DND-41 (cell line): Measurements from ENCODE around the gene SMU1.

Experiments used
- ATAC-seq: fragments of 200-7000 bp; cut with Tn5 transposase; 3 replicates; pipeline ENCODE4 v1.9.1; 2021; ENCODE audit warnings: low read depth; ENCODE audit not compliant: insufficient read depth
- DNase-seq: peaks from one replicate; pipeline ENCODE4 v3.0.0-alpha.2; 2020
- H2AFZ ChIP-seq: 2 replicates; pipeline ENCODE4 v1.6.0; 2012; ENCODE audit warnings: low read depth, low read length
- H3K27ac ChIP-seq: 2 replicates; pipeline ENCODE4 v1.5.1; 2012; ENCODE audit warnings: low read length, inconsistent platforms
- H3K27me3 ChIP-seq: fragments of 200-600 bp; sonication (generic); 2 replicates; pipeline ENCODE4 v1.6.0; 2012; ENCODE audit warnings: low read length, mild to moderate bottlenecking, inconsistent platforms; ENCODE audit not compliant: insufficient read depth, poor library complexity
- H3K36me3 ChIP-seq: 2 replicates; pipeline ENCODE4 v1.5.1; 2012; ENCODE audit warnings: low read length, inconsistent platforms; ENCODE audit not compliant: insufficient read depth
- H3K4me1 ChIP-seq: 2 replicates; pipeline ENCODE4 v1.5.1; 2012; ENCODE audit warnings: mild to moderate bottlenecking, low read length; ENCODE audit not compliant: insufficient read depth
- H3K4me2 ChIP-seq: 2 replicates; pipeline ENCODE4 v1.6.0; 2012; ENCODE audit warnings: mild to moderate bottlenecking, moderate library complexity, low read length, inconsistent platforms; ENCODE audit not compliant: insufficient read depth
- H3K4me3 ChIP-seq, 2 experiments: fragments of 200-600 bp in 1 of 2; shearing (Covaris generic) in 1 of 2; 2 replicates each; pipeline ENCODE4 v1.5.1; 2012 to 2016; ENCODE audit warnings: inconsistent platforms in 2 of 2, low read length in 2 of 2, mild to moderate bottlenecking in 2 of 2, low read depth in 1 of 2, moderate library complexity in 1 of 2
- H3K79me2 ChIP-seq: 2 replicates; pipeline ENCODE4 v1.6.0; 2012; ENCODE audit warnings: low read length, inconsistent platforms; ENCODE audit not compliant: insufficient read depth
- H3K9ac ChIP-seq: 2 replicates; pipeline ENCODE4 v1.6.0; 2012; ENCODE audit warnings: low read depth, mild to moderate bottlenecking, inconsistent platforms, low read length, moderate library complexity
- H3K9me3 ChIP-seq: 2 replicates; pipeline ENCODE4 v1.5.1; 2012; ENCODE audit warnings: low read length, moderate library complexity, mild to moderate bottlenecking, inconsistent platforms; ENCODE audit not compliant: insufficient read depth, severe bottlenecking
- H4K20me1 ChIP-seq: 2 replicates; pipeline ENCODE4 v1.6.0; 2012; ENCODE audit warnings: low read length; ENCODE audit not compliant: insufficient read depth
- EZH2 ChIP-seq: IDR thresholded peaks from 3 replicates; pipeline ENCODE4 v1.6.1; 2012; ENCODE audit warnings: borderline replicate concordance, low read depth, mild to moderate bottlenecking, moderate library complexity, low read length, inconsistent platforms; ENCODE audit not compliant: severe bottlenecking
- TF ChIP-seq, protein P1 (sequence below): IDR thresholded peaks from 2 replicates; pipeline ENCODE4 v1.5.1; 2012; ENCODE audit warnings: borderline replicate concordance, low read length, moderate library complexity, mild to moderate bottlenecking; ENCODE audit not compliant: poor library complexity, severe bottlenecking; ENCODE audit errors: extremely low read depth

Gene SMU1

DNA sequence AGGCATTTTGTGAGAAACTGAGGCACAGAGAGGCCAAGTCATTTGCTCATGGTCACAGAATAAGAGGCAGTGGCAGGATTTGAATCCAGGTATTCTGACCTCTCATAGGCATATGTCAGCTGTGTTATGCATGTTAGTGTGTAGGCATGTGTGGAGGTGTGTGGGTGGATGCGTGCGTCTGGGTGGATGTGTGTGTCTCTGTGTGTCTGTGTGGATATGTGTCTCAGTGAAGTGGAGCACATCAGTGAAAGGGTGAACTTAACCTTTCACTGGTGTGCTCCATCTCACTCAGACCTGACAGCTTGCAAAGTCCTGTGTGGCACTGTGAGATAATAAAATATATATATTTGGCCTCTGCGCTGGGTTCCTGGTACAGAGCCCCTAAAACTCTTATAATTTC lies 32.0 kb upstream of the SMU1 start:
- H3K9me3 ChIP-seq, result no peaks in the 10 kb centered on the region
- no peak overlapping the region for H3K4me3 ChIP-seq
- ATAC-seq (no peak), DNase-seq (no peak)
- no peak overlapping the region for H3K27ac ChIP-seq
- H3K79me2 ChIP-seq, result no peaks in the 10 kb centered on the region
- no peak overlapping the region for H3K9ac ChIP-seq
- peaks cover 10% of the 10 kb centered on the region; the same call in 1 of the 2 replicates for H3K36me3 ChIP-seq
- no peaks in the 10 kb centered on the region for H3K4me1 ChIP-seq
- no peaks in the 10 kb centered on the region for H4K20me1 ChIP-seq
- no peaks in the 10 kb centered on the region for H3K27me3 ChIP-seq
- no peak overlapping the region for H3K4me2 ChIP-seq
- TF ChIP-seq EZH2, result no peak
- TF ChIP-seq, protein P1, sequence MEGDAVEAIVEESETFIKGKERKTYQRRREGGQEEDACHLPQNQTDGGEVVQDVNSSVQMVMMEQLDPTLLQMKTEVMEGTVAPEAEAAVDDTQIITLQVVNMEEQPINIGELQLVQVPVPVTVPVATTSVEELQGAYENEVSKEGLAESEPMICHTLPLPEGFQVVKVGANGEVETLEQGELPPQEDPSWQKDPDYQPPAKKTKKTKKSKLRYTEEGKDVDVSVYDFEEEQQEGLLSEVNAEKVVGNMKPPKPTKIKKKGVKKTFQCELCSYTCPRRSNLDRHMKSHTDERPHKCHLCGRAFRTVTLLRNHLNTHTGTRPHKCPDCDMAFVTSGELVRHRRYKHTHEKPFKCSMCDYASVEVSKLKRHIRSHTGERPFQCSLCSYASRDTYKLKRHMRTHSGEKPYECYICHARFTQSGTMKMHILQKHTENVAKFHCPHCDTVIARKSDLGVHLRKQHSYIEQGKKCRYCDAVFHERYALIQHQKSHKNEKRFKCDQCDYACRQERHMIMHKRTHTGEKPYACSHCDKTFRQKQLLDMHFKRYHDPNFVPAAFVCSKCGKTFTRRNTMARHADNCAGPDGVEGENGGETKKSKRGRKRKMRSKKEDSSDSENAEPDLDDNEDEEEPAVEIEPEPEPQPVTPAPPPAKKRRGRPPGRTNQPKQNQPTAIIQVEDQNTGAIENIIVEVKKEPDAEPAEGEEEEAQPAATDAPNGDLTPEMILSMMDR, result no peak
- no peak overlapping the region for H2AFZ ChIP-seq

DNA sequence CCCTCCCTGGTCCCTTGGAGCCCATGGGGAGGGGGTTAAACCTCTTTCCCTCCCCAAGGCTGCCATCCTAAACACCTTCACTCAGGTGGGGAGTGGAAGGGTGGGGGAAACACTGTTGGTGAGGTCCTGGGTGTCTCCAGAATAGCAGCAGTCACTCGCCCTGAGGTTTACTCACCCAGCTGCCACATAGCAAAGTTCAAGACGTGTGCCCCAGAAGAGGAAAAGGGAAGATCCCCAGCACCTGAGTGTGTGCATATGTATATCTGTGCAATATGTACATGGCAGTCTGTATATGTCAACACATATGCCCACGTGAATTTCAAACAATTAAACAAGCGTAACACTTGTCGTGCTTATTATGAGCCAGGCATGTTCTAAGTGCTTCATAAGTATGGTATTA lies 31.3 kb upstream of the SMU1 start:
- H3K9me3 ChIP-seq, result no peaks in the 10 kb centered on the region
- H3K36me3 ChIP-seq, result peaks cover 4% of the 10 kb centered on the region; the same call in 1 of the 2 replicates
- ATAC-seq, result no peak
- H4K20me1 ChIP-seq, result no peaks in the 10 kb centered on the region
- no peaks in the 10 kb centered on the region for H3K27me3 ChIP-seq
- H3K4me2 ChIP-seq, result no peak overlapping the region
- DNase-seq, result no peak
- no peaks in the 10 kb centered on the region for H3K79me2 ChIP-seq
- no peak overlapping the region for H2AFZ ChIP-seq
- no peak overlapping the region for H3K4me3 ChIP-seq
- TF ChIP-seq, protein P1, result no peak
- TF ChIP-seq EZH2, result no peak
- H3K27ac ChIP-seq, result no peak overlapping the region
- H3K4me1 ChIP-seq, result no peaks in the 10 kb centered on the region
- H3K9ac ChIP-seq, result no peak overlapping the region

DNA sequence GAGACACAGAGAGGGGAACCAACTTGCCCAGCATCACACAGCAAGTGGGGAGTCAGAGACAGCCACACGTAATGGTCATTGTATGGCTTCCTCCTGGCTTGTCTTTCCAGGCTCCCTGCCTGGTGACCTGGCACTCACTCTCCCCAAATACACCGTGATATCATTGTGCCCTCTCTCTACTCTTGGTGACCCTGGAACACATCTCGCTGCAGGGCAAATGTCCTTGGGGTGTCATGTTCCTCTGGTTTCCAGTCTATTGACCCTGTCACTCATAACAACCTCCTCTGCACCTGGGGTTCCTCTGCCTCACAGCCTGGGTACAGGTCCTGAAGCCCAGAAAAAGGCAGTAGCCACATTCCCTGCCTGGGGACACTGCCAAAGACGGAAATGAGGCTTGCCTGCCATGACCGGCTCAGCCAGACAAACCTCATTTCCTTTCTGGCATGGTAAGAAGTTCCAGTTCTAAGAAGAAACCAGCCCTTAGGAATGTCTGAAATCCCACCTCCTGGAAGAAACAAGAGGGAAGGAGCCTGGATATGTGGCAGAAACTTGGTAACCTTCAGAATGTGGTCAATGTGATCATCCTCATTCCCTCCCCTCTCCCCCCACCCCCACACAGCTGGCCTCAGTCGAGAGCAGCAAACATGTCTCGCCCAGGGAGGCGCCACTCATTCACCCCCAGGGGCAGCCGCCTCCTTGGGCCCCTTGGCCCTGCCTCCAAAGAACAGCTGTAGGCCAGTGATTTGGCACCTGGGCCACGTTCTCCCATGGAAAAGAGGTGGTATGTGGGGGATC lies 30.6 kb upstream of the SMU1 start:
- no peak overlapping the region for H3K9ac ChIP-seq
- H3K4me2 ChIP-seq, result no peak overlapping the region
- DNase-seq (no peak), ATAC-seq (no peak)
- TF ChIP-seq EZH2, result no peak
- TF ChIP-seq, protein P1, result no peak
- H3K79me2 ChIP-seq, result no peaks in the 10 kb centered on the region
- no peaks in the 10 kb centered on the region for H3K9me3 ChIP-seq
- H3K4me1 ChIP-seq, result no peaks in the 10 kb centered on the region
- H4K20me1 ChIP-seq, result no peaks in the 10 kb centered on the region
- no peak overlapping the region for H3K27ac ChIP-seq
- H3K27me3 ChIP-seq, result no peaks in the 10 kb centered on the region
- H2AFZ ChIP-seq, result no peak overlapping the region
- H3K36me3 ChIP-seq, result peaks cover 1% of the 10 kb centered on the region; the same call in 1 of the 2 replicates
- no peak overlapping the region for H3K4me3 ChIP-seq
